B cell (primary cell): Measurements from ENCODE around the gene EPB41L3. TPM values are rescaled to one million over a fixed set of nuclear protein-coding genes. Genes with fewer than 3 reads are reported as not detected.

Experiments
- ATAC-seq: fragments of 200-7000 bp; cut with Tn5 transposase; one replicate; pipeline ENCODE4 v1.10.0; 2021; ENCODE audit warnings: low read depth, mild to moderate bottlenecking, moderate number of reproducible peaks, moderate library complexity
- CTCF ChIA-PET: fragments of 350-600 bp; sonication (Branson Sonifier 250); formaldehyde crosslinking; loops from one replicate; lab custom pipeline; 2021; ENCODE audit warnings: antibody characterized with exemption, inconsistent platforms; lab: Charles Lee
- POLR2A ChIA-PET: fragments of 350-600 bp; sonication (Branson Sonifier 250); formaldehyde crosslinking; loops from one replicate; lab custom pipeline; 2021; ENCODE audit warnings: antibody characterized with exemption; lab: Charles Lee
- DNase-seq: peaks from one replicate; pipeline ENCODE4 v3.0.0; 2013
- H2AFZ ChIP-seq: 2 replicates; pipeline ENCODE4 v1.6.1; 2012; ENCODE audit warnings: mild to moderate bottlenecking, low read depth, low read length; ENCODE audit not compliant: insufficient read depth, poor library complexity, severe bottlenecking
- H3K27ac ChIP-seq, 2 donors: 1 replicate in 1 of 2; 2 replicates in 1 of 2; pipeline ENCODE4 v1.5.1; 2012 to 2013; ENCODE audit warnings: low read length in 2 of 2, mild to moderate bottlenecking in 2 of 2, moderate library complexity in 1 of 2
- H3K27me3 ChIP-seq, 4 experiments: fragments of 200-600 bp in 1 of 4; sonication (generic) in 1 of 4; replicated peaks in 1 of 4; 1 replicate in 2 of 4; 2 replicates in 2 of 4; pipeline versions ENCODE4 v1.6.1 to v1.7.0; 2013 to 2016; ENCODE audit warnings: low read length in 3 of 4, mild to moderate bottlenecking in 2 of 4, mixed read lengths in 1 of 4, moderate library complexity in 1 of 4; ENCODE audit not compliant: insufficient read depth in 4 of 4, control insufficient read depth in 3 of 4; ENCODE audit errors: control extremely low read depth in 1 of 4
- H3K36me3 ChIP-seq, 2 experiments: replicated peaks in 1 of 2; 1 replicate in 1 of 2; 2 replicates in 1 of 2; pipeline versions ENCODE4 v1.6.1 to v1.7.1; 2013; ENCODE audit warnings: low read length in 1 of 2; ENCODE audit not compliant: insufficient read depth in 2 of 2, control insufficient read depth in 1 of 2; ENCODE audit errors: control extremely low read depth in 1 of 2, extremely low read depth in 1 of 2
- H3K4me1 ChIP-seq, 2 donors: fragments of 200-600 bp in 1 of 2; sonication (generic) in 1 of 2; 1 replicate in 1 of 2; 2 replicates in 1 of 2; pipeline versions ENCODE4 v1.5.1 to v1.6.1; 2013 to 2017; ENCODE audit warnings: low read length in 2 of 2; ENCODE audit not compliant: control insufficient read depth in 2 of 2, insufficient read depth in 2 of 2
- H3K4me2 ChIP-seq: replicated peaks from 2 replicates; pipeline ENCODE3; 2012; ENCODE audit warnings: mild to moderate bottlenecking, low read depth, low read length; ENCODE audit not compliant: poor library complexity, severe bottlenecking
- H3K4me3 ChIP-seq, 5 experiments: fragments of 200-600 bp in 1 of 5; sonication (generic) in 1 of 5; 1 replicate in 3 of 5; 2 replicates in 2 of 5; pipeline versions ENCODE4 v1.5.1 to v1.7.0; 2011 to 2016; ENCODE audit warnings: low read length in 4 of 5, mild to moderate bottlenecking in 4 of 5, low read depth in 2 of 5, control low read depth in 1 of 5, moderate library complexity in 1 of 5; ENCODE audit not compliant: insufficient read depth in 1 of 5; ENCODE audit errors: control extremely low read depth in 1 of 5, extremely low read depth in 1 of 5
- H3K79me2 ChIP-seq: fragments of 200-600 bp; sonication (generic); one replicate; pipeline ENCODE4 v1.6.0; 2016; ENCODE audit warnings: low read length; ENCODE audit not compliant: control insufficient read depth, insufficient read depth
- H3K9ac ChIP-seq: fragments of 200-600 bp; sonication (generic); 2 replicates; pipeline ENCODE4 v1.6.1; 2017; ENCODE audit warnings: mild to moderate bottlenecking, low read length, moderate library complexity
- H3K9me3 ChIP-seq, 3 donors: one replicate each; pipeline versions ENCODE4 v1.6.1 to v1.7.1; 2013; ENCODE audit warnings: low read length in 2 of 3; ENCODE audit not compliant: control insufficient read depth in 2 of 3, insufficient read depth in 1 of 3; ENCODE audit errors: control extremely low read depth in 1 of 3
- H4K20me1 ChIP-seq: 2 replicates; pipeline ENCODE4 v1.6.0; 2012; ENCODE audit warnings: mild to moderate bottlenecking, low read length; ENCODE audit not compliant: insufficient read depth, control insufficient read depth, poor library complexity, severe bottlenecking
- H3K27ac Mint-ChIP-seq: one replicate; pipeline ENCODE4 v1.8.0; 2021; ENCODE audit warnings: mixed read lengths
- H3K27me3 Mint-ChIP-seq: one replicate; pipeline ENCODE4 v1.8.0; 2021; ENCODE audit warnings: mixed read lengths
- H3K4me1 Mint-ChIP-seq: one replicate; pipeline ENCODE4 v1.8.0; 2021; ENCODE audit warnings: mixed read lengths
- H3K4me3 Mint-ChIP-seq: one replicate; pipeline ENCODE4 v1.8.0; 2021; ENCODE audit warnings: mixed read lengths
- H3K9me3 Mint-ChIP-seq: one replicate; pipeline ENCODE4 v1.8.0; 2022; ENCODE audit warnings: mixed read lengths; ENCODE audit not compliant: insufficient read depth
- EZH2 ChIP-seq: IDR thresholded peaks from 2 replicates; pipeline ENCODE4 v1.6.1; 2012; ENCODE audit warnings: borderline replicate concordance, low read depth, mild to moderate bottlenecking, moderate library complexity, low read length; ENCODE audit not compliant: insufficient read depth, poor library complexity, severe bottlenecking
- WGBS: methylation state at CpG from one replicate; pipeline ENCODE4 v1.1.5; 2013; ENCODE audit warnings: missing lambda C conversion rate; ENCODE audit not compliant: insufficient coverage; 5-methylcytosine and 5-hydroxymethylcytosine counted together
- intact Hi-C: fragments of 100-400 bp; cut with micrococcal nuclease; formaldehyde crosslinking; loops from one replicate; pipeline ENCODE4 v1.10.0; 2022
- polyA plus RNA-seq: library from polyadenylated mRNA; depleted of rRNA; stranded (reverse); fragments of >200 nt; gene quantifications from 2 replicates; pipeline ENCODE4 v1.2.3, GENCODE V29; 2012
- total RNA-seq, 2 donors: library from RNA; stranded (reverse); fragments of 120-200 nt in 1 of 2; gene quantifications; 1 replicate in 1 of 2; 2 replicates in 1 of 2; pipeline versions ENCODE4 v1.2.3 to v1.2.4, GENCODE V29; 2013 to 2022
- TF ChIP-seq, protein P1 (sequence below): fragments of 200-600 bp; IDR thresholded peaks from one replicate; pipeline ENCODE4 v1.8.0; 2022; ENCODE audit warnings: antibody characterized with exemption, mild to moderate bottlenecking

EPB41L3 gene
- total and polyA plus RNA-seq, 2 donors (not counting 1 experiment from before 2014, with no cell fraction given) = 0.57 to 0.58 TPM

GRCh38 chr18:5529471-5529870, 14.3 kb downstream of the EPB41L3 start:
- H3K4me1 ChIP-seq = no peaks in the 10 kb centered on the region
- no peak overlapping the region for H3K9ac ChIP-seq
- POLR2A ChIA-PET = no interaction called here
- ATAC-seq = no peak
- no peak overlapping the region for H3K27ac ChIP-seq
- no peaks in the 10 kb centered on the region for H3K27me3 ChIP-seq
- Mint-ChIP-seq H3K4me1 (no peaks in the 10 kb centered on the region), H3K9me3 (no peaks in the 10 kb centered on the region), H3K27me3 (peaks cover 8% of the 10 kb centered on the region), H3K27ac (no peak overlapping the region), H3K4me3 (no peak overlapping the region)
- H3K79me2 ChIP-seq = no peaks in the 10 kb centered on the region
- intact Hi-C loops = no loop called here
- no peaks in the 10 kb centered on the region for H4K20me1 ChIP-seq
- H2AFZ ChIP-seq = no peak overlapping the region
- H3K36me3 ChIP-seq = no peaks in the 10 kb centered on the region
- H3K9me3 ChIP-seq = no peaks in the 10 kb centered on the region
- H3K4me3 ChIP-seq = no peak overlapping the region
- DNase-seq = no peak
- no peak overlapping the region for H3K4me2 ChIP-seq
- TF ChIP-seq, protein P1, sequence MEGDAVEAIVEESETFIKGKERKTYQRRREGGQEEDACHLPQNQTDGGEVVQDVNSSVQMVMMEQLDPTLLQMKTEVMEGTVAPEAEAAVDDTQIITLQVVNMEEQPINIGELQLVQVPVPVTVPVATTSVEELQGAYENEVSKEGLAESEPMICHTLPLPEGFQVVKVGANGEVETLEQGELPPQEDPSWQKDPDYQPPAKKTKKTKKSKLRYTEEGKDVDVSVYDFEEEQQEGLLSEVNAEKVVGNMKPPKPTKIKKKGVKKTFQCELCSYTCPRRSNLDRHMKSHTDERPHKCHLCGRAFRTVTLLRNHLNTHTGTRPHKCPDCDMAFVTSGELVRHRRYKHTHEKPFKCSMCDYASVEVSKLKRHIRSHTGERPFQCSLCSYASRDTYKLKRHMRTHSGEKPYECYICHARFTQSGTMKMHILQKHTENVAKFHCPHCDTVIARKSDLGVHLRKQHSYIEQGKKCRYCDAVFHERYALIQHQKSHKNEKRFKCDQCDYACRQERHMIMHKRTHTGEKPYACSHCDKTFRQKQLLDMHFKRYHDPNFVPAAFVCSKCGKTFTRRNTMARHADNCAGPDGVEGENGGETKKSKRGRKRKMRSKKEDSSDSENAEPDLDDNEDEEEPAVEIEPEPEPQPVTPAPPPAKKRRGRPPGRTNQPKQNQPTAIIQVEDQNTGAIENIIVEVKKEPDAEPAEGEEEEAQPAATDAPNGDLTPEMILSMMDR = no peak
- TF ChIP-seq EZH2 = no peak
- WGBS = 87% methylated on average over 3 of the region's 3 CpGs
- CTCF ChIA-PET = no interaction called here

GRCh38 chr18:5527603-5528002, 16.2 kb downstream of the EPB41L3 start:
- H3K9me3 Mint-ChIP-seq = no peaks in the 10 kb centered on the region
- ChIA-PET CTCF (no interaction called here), POLR2A (no interaction called here)
- Histone ChIP-seq H4K20me1 (no peaks in the 10 kb centered on the region), H3K36me3 (no peaks in the 10 kb centered on the region), H3K27ac (no peak overlapping the region), H3K4me1 (no peaks in the 10 kb centered on the region), H2AFZ (no peak overlapping the region), H3K79me2 (no peaks in the 10 kb centered on the region), H3K27me3 (no peaks in the 10 kb centered on the region), H3K9ac (no peak overlapping the region), H3K9me3 (no peaks in the 10 kb centered on the region), H3K4me3 (no peak overlapping the region), H3K4me2 (no peak overlapping the region)
- intact Hi-C loops = no loop called here
- no peaks in the 10 kb centered on the region for H3K4me1 Mint-ChIP-seq
- no peak for TF ChIP-seq EZH2
- TF ChIP-seq, protein P1 = no peak
- H3K27ac Mint-ChIP-seq = no peak overlapping the region
- 100% methylated on average over 1 of the region's 6 CpGs for WGBS
- no peak for ATAC-seq
- DNase-seq = no peak
- H3K27me3 Mint-ChIP-seq = peaks cover 10% of the 10 kb centered on the region
- H3K4me3 Mint-ChIP-seq = no peak overlapping the region
